KMS-11 (cell line): ENCODE data around the gene LRGUK.

ENCODE experiments used
- H2AFZ ChIP-seq: fragments of 200-600 bp; sonication (generic); 2 replicates; pipeline ENCODE4 v1.6.1; 2016; ENCODE audit warnings: antibody characterized with exemption, mixed run types, low read depth
- H3K27ac ChIP-seq: fragments of 200-600 bp; sonication (generic); 2 replicates; pipeline ENCODE4 v1.6.1; 2016; ENCODE audit warnings: mild to moderate bottlenecking, mixed run types
- H3K27me3 ChIP-seq: fragments of 200-600 bp; sonication (generic); 2 replicates; pipeline ENCODE4 v1.6.1; 2017; ENCODE audit warnings: mild to moderate bottlenecking, low read depth, mixed run types, moderate library complexity; ENCODE audit not compliant: insufficient read depth
- H3K36me3 ChIP-seq: fragments of 200-600 bp; sonication (generic); 2 replicates; pipeline ENCODE4 v1.6.1; 2017; ENCODE audit warnings: mild to moderate bottlenecking, mixed run types; ENCODE audit not compliant: insufficient read depth
- H3K4me1 ChIP-seq: fragments of 200-600 bp; sonication (generic); 2 replicates; pipeline ENCODE4 v1.6.1; 2016; ENCODE audit warnings: mild to moderate bottlenecking, low read depth, mixed run types; ENCODE audit not compliant: poor library complexity, severe bottlenecking
- H3K4me2 ChIP-seq: fragments of 200-600 bp; sonication (generic); 2 replicates; pipeline ENCODE4 v1.7.0; 2016; ENCODE audit warnings: mild to moderate bottlenecking, mixed run types
- H3K4me3 ChIP-seq: fragments of 200-600 bp; sonication (generic); IDR thresholded peaks from 2 replicates; pipeline ENCODE4 v1.6.1; 2017; ENCODE audit warnings: low read depth, low read length, mixed read lengths; ENCODE audit not compliant: insufficient read depth
- H3K79me2 ChIP-seq: fragments of 200-600 bp; sonication (generic); 2 replicates; pipeline ENCODE4 v1.6.1; 2016; ENCODE audit warnings: low read depth, mixed run types; ENCODE audit not compliant: insufficient read depth
- H3K9ac ChIP-seq: fragments of 200-600 bp; sonication (generic); 2 replicates; pipeline ENCODE4 v1.6.1; 2016; ENCODE audit warnings: mild to moderate bottlenecking, mixed run types
- H4K20me1 ChIP-seq: fragments of 200-600 bp; sonication (generic); 2 replicates; pipeline ENCODE4 v1.6.1; 2016; ENCODE audit warnings: mild to moderate bottlenecking, mixed run types; ENCODE audit not compliant: insufficient read depth
- TF ChIP-seq, protein P1 (sequence below): fragments of 200-600 bp; sonication (generic); conservative IDR thresholded peaks from 2 replicates; pipeline ENCODE4 v1.6.1; 2017; ENCODE audit warnings: low read depth, mild to moderate bottlenecking, antibody characterized with exemption, low read length, moderate library complexity, mixed read lengths

The LRGUK gene

DNA sequence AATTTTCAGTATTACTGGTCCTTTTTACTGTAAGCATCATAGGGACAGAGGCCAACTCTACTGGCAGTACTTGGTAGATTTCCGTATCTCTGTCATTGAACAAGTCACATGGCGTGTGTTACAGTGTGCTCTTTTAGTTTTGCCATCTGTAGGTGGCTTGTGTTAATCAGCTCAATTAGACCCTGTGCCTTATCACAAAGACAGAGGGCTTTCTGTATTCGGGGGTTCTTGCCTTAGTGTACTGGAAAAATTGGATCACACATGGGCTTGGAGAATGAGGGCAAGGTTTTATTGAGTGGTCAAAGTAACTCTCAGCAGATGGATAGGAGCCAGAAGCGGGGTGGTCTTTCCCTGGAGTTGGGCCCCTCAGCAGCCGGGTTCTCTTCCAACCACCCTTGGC lies 21.3 kb upstream of the LRGUK start:
- TF ChIP-seq, protein P1, sequence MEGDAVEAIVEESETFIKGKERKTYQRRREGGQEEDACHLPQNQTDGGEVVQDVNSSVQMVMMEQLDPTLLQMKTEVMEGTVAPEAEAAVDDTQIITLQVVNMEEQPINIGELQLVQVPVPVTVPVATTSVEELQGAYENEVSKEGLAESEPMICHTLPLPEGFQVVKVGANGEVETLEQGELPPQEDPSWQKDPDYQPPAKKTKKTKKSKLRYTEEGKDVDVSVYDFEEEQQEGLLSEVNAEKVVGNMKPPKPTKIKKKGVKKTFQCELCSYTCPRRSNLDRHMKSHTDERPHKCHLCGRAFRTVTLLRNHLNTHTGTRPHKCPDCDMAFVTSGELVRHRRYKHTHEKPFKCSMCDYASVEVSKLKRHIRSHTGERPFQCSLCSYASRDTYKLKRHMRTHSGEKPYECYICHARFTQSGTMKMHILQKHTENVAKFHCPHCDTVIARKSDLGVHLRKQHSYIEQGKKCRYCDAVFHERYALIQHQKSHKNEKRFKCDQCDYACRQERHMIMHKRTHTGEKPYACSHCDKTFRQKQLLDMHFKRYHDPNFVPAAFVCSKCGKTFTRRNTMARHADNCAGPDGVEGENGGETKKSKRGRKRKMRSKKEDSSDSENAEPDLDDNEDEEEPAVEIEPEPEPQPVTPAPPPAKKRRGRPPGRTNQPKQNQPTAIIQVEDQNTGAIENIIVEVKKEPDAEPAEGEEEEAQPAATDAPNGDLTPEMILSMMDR = no peak
- H3K4me2 ChIP-seq = no peak overlapping the region
- no peak overlapping the region for H3K9ac ChIP-seq
- peaks cover 7% of the 10 kb centered on the region for H3K4me1 ChIP-seq
- no peaks in the 10 kb centered on the region for H3K79me2 ChIP-seq
- H4K20me1 ChIP-seq = no peaks in the 10 kb centered on the region
- H3K27me3 ChIP-seq = no peaks in the 10 kb centered on the region
- H3K27ac ChIP-seq = no peak overlapping the region
- no peaks in the 10 kb centered on the region for H3K36me3 ChIP-seq
- no peak overlapping the region for H3K4me3 ChIP-seq
- H2AFZ ChIP-seq = no peak overlapping the region

DNA sequence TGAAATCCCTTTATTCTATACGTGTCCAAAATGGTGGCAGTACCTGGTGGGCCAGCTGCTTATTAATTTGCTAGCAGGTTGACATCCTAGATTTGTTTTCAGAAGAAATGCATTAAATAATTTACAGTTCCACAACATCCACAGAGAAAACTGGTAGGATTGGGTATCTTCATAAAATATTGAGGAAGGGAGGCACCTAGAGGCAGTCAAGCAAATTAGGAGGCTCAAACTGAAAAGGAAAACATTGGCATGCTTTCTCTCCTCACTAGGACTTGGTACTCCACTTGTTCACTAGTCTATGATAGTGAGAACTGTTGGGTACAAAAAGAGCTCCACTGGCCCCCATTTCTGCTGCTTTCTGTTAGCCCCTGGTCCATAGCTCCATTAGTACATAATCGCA lies 18.3 kb upstream of the LRGUK start:
- H3K79me2 ChIP-seq = no peaks in the 10 kb centered on the region
- no peaks in the 10 kb centered on the region for H3K27me3 ChIP-seq
- no peak overlapping the region for H2AFZ ChIP-seq

DNA sequence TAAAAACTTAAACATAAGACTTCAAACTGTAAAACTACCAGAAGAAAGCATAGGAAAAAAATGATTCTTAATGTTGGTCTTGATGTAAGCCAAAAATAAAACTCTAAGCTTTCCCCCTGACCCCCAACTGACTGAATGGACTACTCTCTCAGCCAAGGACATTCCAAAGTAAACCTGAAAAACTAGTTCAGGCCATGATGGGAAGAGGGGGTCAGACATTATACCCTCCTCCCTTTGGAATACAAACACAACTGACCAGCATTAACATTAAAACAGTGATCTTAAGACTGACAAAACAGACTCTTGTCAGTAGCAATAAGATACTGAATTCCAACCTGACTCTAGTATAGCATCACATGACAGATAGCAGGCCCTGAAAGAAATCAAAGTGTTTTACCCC lies 13.5 kb upstream of the LRGUK start:
- TF ChIP-seq, protein P1 = no peak
- H3K4me1 ChIP-seq = no peaks in the 10 kb centered on the region

More for the DNA sequence above, 18.3 kb upstream of the LRGUK start:
- Histone ChIP-seq H3K4me1 (peaks cover 7% of the 10 kb centered on the region), H3K36me3 (no peaks in the 10 kb centered on the region), H4K20me1 (no peaks in the 10 kb centered on the region), H3K4me3 (no peak overlapping the region), H3K4me2 (no peak overlapping the region), H3K9ac (no peak overlapping the region), H3K27ac (no peak overlapping the region)
- TF ChIP-seq, protein P1 = no peak

DNA sequence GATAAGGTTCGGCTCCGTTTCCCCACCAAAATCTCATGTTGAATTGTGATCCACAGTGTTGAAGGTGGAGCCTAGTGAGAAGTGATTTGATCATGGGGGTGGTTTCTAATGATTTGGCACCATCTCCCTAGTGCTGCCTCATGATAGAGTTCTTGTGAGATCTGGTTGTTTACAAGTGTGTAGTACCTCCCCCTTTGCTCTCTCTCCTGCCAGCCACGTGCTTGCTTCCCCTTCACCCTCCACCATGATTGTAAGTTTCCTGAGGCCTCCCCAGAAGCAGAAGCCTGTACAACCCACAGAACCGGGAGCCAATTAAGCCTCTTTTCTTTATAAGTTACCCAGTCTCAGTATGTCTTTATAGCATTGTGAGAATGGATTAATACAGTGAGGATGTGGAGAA lies 12.1 kb upstream of the LRGUK start:
- no peaks in the 10 kb centered on the region for H4K20me1 ChIP-seq
- H3K4me3 ChIP-seq = no peak overlapping the region
- H3K79me2 ChIP-seq = no peaks in the 10 kb centered on the region
- no peaks in the 10 kb centered on the region for H3K36me3 ChIP-seq
- no peaks in the 10 kb centered on the region for H3K4me1 ChIP-seq
- no peak overlapping the region for H3K27ac ChIP-seq
- TF ChIP-seq, protein P1 = no peak
- H2AFZ ChIP-seq = no peak overlapping the region
- H3K9ac ChIP-seq = no peak overlapping the region
- H3K4me2 ChIP-seq = no peak overlapping the region
- H3K27me3 ChIP-seq = no peaks in the 10 kb centered on the region

More for the DNA sequence above, 13.5 kb upstream of the LRGUK start:
- H3K4me3 ChIP-seq = no peak overlapping the region
- H3K36me3 ChIP-seq = no peaks in the 10 kb centered on the region
- H2AFZ ChIP-seq = no peak overlapping the region
- H3K27ac ChIP-seq = no peak overlapping the region
- H3K79me2 ChIP-seq = no peaks in the 10 kb centered on the region
- H4K20me1 ChIP-seq = no peaks in the 10 kb centered on the region
- H3K4me2 ChIP-seq = no peak overlapping the region
- no peak overlapping the region for H3K9ac ChIP-seq
- H3K27me3 ChIP-seq = no peaks in the 10 kb centered on the region

DNA sequence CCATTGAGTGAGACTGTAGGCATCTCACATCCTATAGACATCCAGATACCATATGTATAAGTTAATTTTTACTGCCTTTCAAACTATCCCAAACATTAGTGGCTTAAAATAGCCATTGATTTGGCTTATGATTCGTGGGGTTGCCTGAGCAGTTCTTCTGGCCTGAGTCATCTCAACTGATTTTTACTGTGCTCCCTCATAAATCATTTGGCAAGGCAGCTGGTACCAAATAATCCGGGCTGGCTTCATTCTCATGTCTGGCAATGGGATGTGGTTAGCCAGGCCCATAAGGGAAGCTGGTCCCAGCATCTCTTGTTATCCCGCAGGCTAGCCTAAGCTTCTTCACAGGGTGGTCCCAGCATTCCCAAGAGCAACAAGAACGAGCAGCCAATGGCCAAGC lies 6.7 kb upstream of the LRGUK start:
- H3K4me3 ChIP-seq = no peak overlapping the region
- no peak overlapping the region for H3K4me2 ChIP-seq
- no peak overlapping the region for H3K9ac ChIP-seq

More for the DNA sequence above, 6.7 kb upstream of the LRGUK start:
- Histone ChIP-seq H3K4me1 (no peaks in the 10 kb centered on the region), H3K36me3 (no peaks in the 10 kb centered on the region), H3K27ac (no peak overlapping the region), H2AFZ (no peak overlapping the region), H3K27me3 (no peaks in the 10 kb centered on the region), H3K79me2 (no peaks in the 10 kb centered on the region), H4K20me1 (no peaks in the 10 kb centered on the region)
- TF ChIP-seq, protein P1 = no peak
